Stomach smooth muscle (tissue), 2 donors: ENCODE data around the gene TFPI2.

Experiments
- H3K27ac ChIP-seq: one replicate; pipeline ENCODE4 v1.7.0; 2013; ENCODE audit warnings: mild to moderate bottlenecking, low read length, inconsistent platforms
- H3K27me3 ChIP-seq, 2 donors: one replicate each; pipeline ENCODE4 v1.7.0; 2013; ENCODE audit warnings: low read length in 2 of 2; ENCODE audit not compliant: insufficient read depth in 2 of 2, control insufficient read depth in 1 of 2
- H3K36me3 ChIP-seq, 2 donors: one replicate each; pipeline ENCODE4 v1.7.0; 2013; ENCODE audit warnings: low read length in 2 of 2; ENCODE audit not compliant: control insufficient read depth in 2 of 2, insufficient read depth in 2 of 2
- H3K4me1 ChIP-seq: one replicate; pipeline ENCODE4 v1.7.0; 2013; ENCODE audit warnings: low read length; ENCODE audit not compliant: control insufficient read depth, insufficient read depth
- H3K4me3 ChIP-seq, 2 donors: one replicate each; pipeline ENCODE4 v1.7.0; 2013; ENCODE audit warnings: low read length in 2 of 2
- H3K9ac ChIP-seq, 2 donors: one replicate each; pipeline ENCODE4 v1.7.0; 2013; ENCODE audit warnings: low read length in 2 of 2, mild to moderate bottlenecking in 1 of 2
- H3K9me3 ChIP-seq, 2 donors: one replicate each; pipeline ENCODE4 v1.7.0; 2013; ENCODE audit warnings: low read length in 2 of 2; ENCODE audit not compliant: control insufficient read depth in 2 of 2
- donor health status: healthy.
- donor health status: Pancreatic carcinoma.

The TFPI2 gene

GRCh38 chr7:93883078-93883916, 7.3 kb downstream of the TFPI2 start:
- Histone ChIP-seq H3K4me1 (no peaks in the 10 kb centered on the region), H3K9ac (no peak overlapping the region), H3K9me3 (no peaks in the 10 kb centered on the region), H3K27ac (no peak overlapping the region), H3K4me3 (no peak overlapping the region), H3K36me3 (no peaks in the 10 kb centered on the region), H3K27me3 (no peaks in the 10 kb centered on the region)

GRCh38 chr7:93882468-93882867, 8.1 kb downstream of the TFPI2 start:
- H3K4me1 ChIP-seq: no peaks in the 10 kb centered on the region
- H3K9ac ChIP-seq: no peak overlapping the region
- no peak overlapping the region for H3K27ac ChIP-seq
- no peak overlapping the region for H3K4me3 ChIP-seq
- no peaks in the 10 kb centered on the region for H3K36me3 ChIP-seq
- H3K27me3 ChIP-seq: no peaks in the 10 kb centered on the region
- H3K9me3 ChIP-seq: no peaks in the 10 kb centered on the region

GRCh38 chr7:93879356-93879755, 11.2 kb downstream of the TFPI2 start:
- H3K9me3 ChIP-seq: no peaks in the 10 kb centered on the region
- H3K4me3 ChIP-seq: no peak overlapping the region
- no peak overlapping the region for H3K9ac ChIP-seq
- no peak overlapping the region for H3K27ac ChIP-seq
- H3K27me3 ChIP-seq: no peaks in the 10 kb centered on the region
- H3K4me1 ChIP-seq: no peaks in the 10 kb centered on the region
- no peaks in the 10 kb centered on the region for H3K36me3 ChIP-seq

- Histone ChIP-seq H3K36me3 (no peaks in the 10 kb centered on the region), H3K4me1 (no peaks in the 10 kb centered on the region), H3K27ac (no peak overlapping the region), H3K9me3 (no peaks in the 10 kb centered on the region), H3K4me3 (no peak overlapping the region), H3K27me3 (no peaks in the 10 kb centered on the region), H3K9ac (no peak overlapping the region)
Measured at GRCh38 chr7:93877742-93878141, 12.8 kb downstream of the TFPI2 start.

GRCh38 chr7:93873998-93874574, 16.5 kb downstream of the TFPI2 start:
- Histone ChIP-seq H3K27ac (no peak overlapping the region), H3K4me1 (no peaks in the 10 kb centered on the region), H3K27me3 (no peaks in the 10 kb centered on the region), H3K4me3 (no peak overlapping the region), H3K9me3 (no peaks in the 10 kb centered on the region), H3K36me3 (no peaks in the 10 kb centered on the region), H3K9ac (no peak overlapping the region)

- H3K9me3 ChIP-seq: no peaks in the 10 kb centered on the region
- no peaks in the 10 kb centered on the region for H3K27me3 ChIP-seq
- H3K27ac ChIP-seq: no peak overlapping the region
- H3K36me3 ChIP-seq: no peaks in the 10 kb centered on the region
- H3K4me1 ChIP-seq: no peaks in the 10 kb centered on the region
- H3K9ac ChIP-seq: no peak overlapping the region
- H3K4me3 ChIP-seq: no peak overlapping the region
Measured at GRCh38 chr7:93866886-93867285, 23.7 kb downstream of the TFPI2 start.

- Histone ChIP-seq H3K9me3 (no peaks in the 10 kb centered on the region), H3K27me3 (no peaks in the 10 kb centered on the region), H3K4me3 (no peak overlapping the region), H3K36me3 (no peaks in the 10 kb centered on the region), H3K9ac (no peak overlapping the region), H3K4me1 (no peaks in the 10 kb centered on the region), H3K27ac (no peak overlapping the region)
Measured at GRCh38 chr7:93862651-93863050, 27.9 kb downstream of the TFPI2 start.

- Histone ChIP-seq H3K9me3 (no peaks in the 10 kb centered on the region), H3K36me3 (no peaks in the 10 kb centered on the region), H3K27me3 (no peaks in the 10 kb centered on the region), H3K4me1 (no peaks in the 10 kb centered on the region), H3K9ac (no peak overlapping the region), H3K4me3 (no peak overlapping the region), H3K27ac (no peak overlapping the region)
Measured at GRCh38 chr7:93861325-93861949, 29.1 kb downstream of the TFPI2 start.

- Histone ChIP-seq H3K9ac (no peak overlapping the region), H3K27ac (no peak overlapping the region), H3K4me3 (no peak overlapping the region), H3K9me3 (no peaks in the 10 kb centered on the region), H3K27me3 (no peaks in the 10 kb centered on the region), H3K4me1 (no peaks in the 10 kb centered on the region), H3K36me3 (no peaks in the 10 kb centered on the region)
Measured at GRCh38 chr7:93860261-93860660, 30.3 kb downstream of the TFPI2 start.

GRCh38 chr7:93858857-93859256, 31.7 kb downstream of the TFPI2 start:
- no peak overlapping the region for H3K27ac ChIP-seq
- H3K9me3 ChIP-seq: no peaks in the 10 kb centered on the region
- no peak overlapping the region for H3K9ac ChIP-seq
- H3K27me3 ChIP-seq: no peaks in the 10 kb centered on the region
- no peaks in the 10 kb centered on the region for H3K36me3 ChIP-seq
- H3K4me1 ChIP-seq: no peaks in the 10 kb centered on the region
- H3K4me3 ChIP-seq: no peak overlapping the region

- H3K9me3 ChIP-seq: no peaks in the 10 kb centered on the region
- no peaks in the 10 kb centered on the region for H3K4me1 ChIP-seq
- no peak overlapping the region for H3K9ac ChIP-seq
- H3K27me3 ChIP-seq: no peaks in the 10 kb centered on the region
- H3K36me3 ChIP-seq: no peaks in the 10 kb centered on the region
- H3K27ac ChIP-seq: no peak overlapping the region
- no peak overlapping the region for H3K4me3 ChIP-seq
Measured at GRCh38 chr7:93856323-93856722, 34.2 kb downstream of the TFPI2 start.
